Measurements from ENCODE around the gene FKTN.

GRCh38 chr9:105651806-105652205 is 93.9 kb downstream of the FKTN start:
- TF ChIP-seq, protein P1, sequence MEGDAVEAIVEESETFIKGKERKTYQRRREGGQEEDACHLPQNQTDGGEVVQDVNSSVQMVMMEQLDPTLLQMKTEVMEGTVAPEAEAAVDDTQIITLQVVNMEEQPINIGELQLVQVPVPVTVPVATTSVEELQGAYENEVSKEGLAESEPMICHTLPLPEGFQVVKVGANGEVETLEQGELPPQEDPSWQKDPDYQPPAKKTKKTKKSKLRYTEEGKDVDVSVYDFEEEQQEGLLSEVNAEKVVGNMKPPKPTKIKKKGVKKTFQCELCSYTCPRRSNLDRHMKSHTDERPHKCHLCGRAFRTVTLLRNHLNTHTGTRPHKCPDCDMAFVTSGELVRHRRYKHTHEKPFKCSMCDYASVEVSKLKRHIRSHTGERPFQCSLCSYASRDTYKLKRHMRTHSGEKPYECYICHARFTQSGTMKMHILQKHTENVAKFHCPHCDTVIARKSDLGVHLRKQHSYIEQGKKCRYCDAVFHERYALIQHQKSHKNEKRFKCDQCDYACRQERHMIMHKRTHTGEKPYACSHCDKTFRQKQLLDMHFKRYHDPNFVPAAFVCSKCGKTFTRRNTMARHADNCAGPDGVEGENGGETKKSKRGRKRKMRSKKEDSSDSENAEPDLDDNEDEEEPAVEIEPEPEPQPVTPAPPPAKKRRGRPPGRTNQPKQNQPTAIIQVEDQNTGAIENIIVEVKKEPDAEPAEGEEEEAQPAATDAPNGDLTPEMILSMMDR (IDR thresholded peaks at IDR 0.05; ENCODE audit: extremely low read depth in 1 of 2, insufficient read depth in 1 of 2, low read depth in 1 of 2, low read length in 2 of 2) = no peak
- TF ChIP-seq POLR2A (IDR thresholded peaks at IDR 0.05; ENCODE audit: low read depth, low read length) (no peak), EZH2 (IDR thresholded peaks at IDR 0.05; ENCODE audit: borderline replicate concordance, low read depth, low read length, severe bottlenecking) (no peak), GATA2 (IDR thresholded peaks at IDR 0.05; ENCODE audit: insufficient read depth, insufficient read length, low read depth, low read length) (no peak), MAX (IDR thresholded peaks at IDR 0.05; ENCODE audit: insufficient read depth, insufficient read length) (no peak), POLR2AphosphoS5 (IDR thresholded peaks at IDR 0.05; ENCODE audit: insufficient read depth, low read depth, low read length) (no peak), JUN (IDR thresholded peaks at IDR 0.05; ENCODE audit: borderline replicate concordance, insufficient read depth, insufficient read length, low read depth) (no peak)
